Panc1 (cell line): Measurements from ENCODE around the gene FAM200B. TPM values are rescaled to one million over a fixed set of nuclear protein-coding genes. Genes with fewer than 3 reads are reported as not detected.

Experiments
- ATAC-seq: fragments of 200-7000 bp; cut with Tn5 transposase; 2 replicates; pipeline ENCODE4 v1.9.1; 2020; ENCODE audit warnings: mild to moderate bottlenecking, moderate library complexity
- BruUV-seq: library from RNA; stranded (reverse); fragments of 400-500 nt; replicated peaks from 2 replicates; lab custom pipeline; 2021; lab: Mats Ljungman, UMichigan
- CTCF ChIA-PET: fragments of 300-600 bp; sonication (Branson Sonifier 250); formaldehyde crosslinking; loops from one replicate; lab custom pipeline; 2022; ENCODE audit warnings: antibody characterized with exemption; lab: Charles Lee
- POLR2A ChIA-PET: fragments of 300-600 bp; sonication (Branson Sonifier 250); formaldehyde crosslinking; loops from one replicate; lab custom pipeline; 2022; ENCODE audit warnings: antibody characterized with exemption; lab: Charles Lee
- DNase-seq: peaks from one replicate; pipeline ENCODE4 v3.0.0-alpha.2; 2010; ENCODE audit warnings: low read depth, low spot score
- H3K27ac ChIP-seq: 2 replicates; pipeline ENCODE4 v1.5.1; 2011; ENCODE audit warnings: mild to moderate bottlenecking, low read length, inconsistent platforms
- H3K27me3 ChIP-seq: fragments of 200-500 bp; sonication (Bioruptor generic); 2 replicates; pipeline ENCODE4 v1.6.0; 2014; ENCODE audit warnings: low read length, inconsistent platforms; ENCODE audit not compliant: control insufficient read depth, insufficient read depth
- H3K36me3 ChIP-seq: fragments of 200-500 bp; sonication (Bioruptor generic); 2 replicates; pipeline ENCODE4 v1.5.1; 2014; ENCODE audit warnings: inconsistent platforms, mild to moderate bottlenecking, low read length, moderate library complexity; ENCODE audit not compliant: control insufficient read depth, insufficient read depth
- H3K4me1 ChIP-seq: 2 replicates; pipeline ENCODE4 v1.5.1; 2011; ENCODE audit warnings: inconsistent platforms, mild to moderate bottlenecking, low read length, moderate library complexity; ENCODE audit not compliant: control insufficient read depth, insufficient read depth
- H3K4me3 ChIP-seq, 2 experiments: 2 replicates each; pipeline ENCODE4 v1.5.1; 2011 to 2012; ENCODE audit warnings: low read depth in 2 of 2, low read length in 2 of 2, mild to moderate bottlenecking in 2 of 2, inconsistent platforms in 1 of 2, moderate library complexity in 1 of 2
- H3K9me3 ChIP-seq: fragments of 200-500 bp; sonication (Bioruptor generic); 2 replicates; pipeline ENCODE4 v1.5.1; 2014; ENCODE audit warnings: low read depth, mild to moderate bottlenecking, inconsistent platforms, low read length, moderate library complexity; ENCODE audit not compliant: control insufficient read depth, insufficient read depth
- POLR2AphosphoS5 ChIP-seq: IDR thresholded peaks from 2 replicates; pipeline ENCODE4 v1.6.1; 2012; ENCODE audit warnings: mild to moderate bottlenecking, low read depth, low read length, moderate library complexity
- SIN3A ChIP-seq: IDR thresholded peaks from 2 replicates; pipeline ENCODE4 v1.6.1; 2012; ENCODE audit warnings: low read depth, mild to moderate bottlenecking, low read length, moderate library complexity, borderline replicate concordance; ENCODE audit not compliant: insufficient read depth
- TCF7L2 ChIP-seq: IDR thresholded peaks from 2 replicates; pipeline ENCODE4 v1.6.1; 2011; ENCODE audit warnings: mild to moderate bottlenecking, low read depth, low read length, inconsistent platforms
- in situ Hi-C: cut with HindIII; loops from 2 replicates; pipeline ENCODE4 v1.10.0; 2016; ENCODE audit warnings: low sequenced_read_pairs, low pct_unique_long_range_greater_than_20kb
- intact Hi-C: fragments of 100-400 bp; cut with micrococcal nuclease; formaldehyde crosslinking; loops from one replicate; pipeline ENCODE4 v1.10.0; 2022; ENCODE audit not compliant: unreplicated experiment
- total RNA-seq: library from RNA; stranded (reverse); gene quantifications from one replicate; pipeline ENCODE4 v1.2.1, GENCODE V29; 2021; ENCODE audit not compliant: unreplicated experiment
- TF ChIP-seq, protein P1 (sequence below): fragments of 450-650 bp; IDR thresholded peaks from 2 replicates; pipeline ENCODE4 v1.5.1; 2017; ENCODE audit warnings: mild to moderate bottlenecking
- TF ChIP-seq, protein P2 (sequence below), 2 experiments: IDR thresholded peaks; 2 replicates each; pipeline ENCODE4 v1.6.1; 2011 to 2012; ENCODE audit warnings: low read depth in 2 of 2, control low read depth in 1 of 2, low read length in 1 of 2, mild to moderate bottlenecking in 1 of 2, moderate library complexity in 1 of 2; ENCODE audit not compliant: insufficient read depth in 1 of 2

Gene FAM200B
- total RNA-seq, 1 experiment from 2014 or later: 15.2 TPM

DNA sequence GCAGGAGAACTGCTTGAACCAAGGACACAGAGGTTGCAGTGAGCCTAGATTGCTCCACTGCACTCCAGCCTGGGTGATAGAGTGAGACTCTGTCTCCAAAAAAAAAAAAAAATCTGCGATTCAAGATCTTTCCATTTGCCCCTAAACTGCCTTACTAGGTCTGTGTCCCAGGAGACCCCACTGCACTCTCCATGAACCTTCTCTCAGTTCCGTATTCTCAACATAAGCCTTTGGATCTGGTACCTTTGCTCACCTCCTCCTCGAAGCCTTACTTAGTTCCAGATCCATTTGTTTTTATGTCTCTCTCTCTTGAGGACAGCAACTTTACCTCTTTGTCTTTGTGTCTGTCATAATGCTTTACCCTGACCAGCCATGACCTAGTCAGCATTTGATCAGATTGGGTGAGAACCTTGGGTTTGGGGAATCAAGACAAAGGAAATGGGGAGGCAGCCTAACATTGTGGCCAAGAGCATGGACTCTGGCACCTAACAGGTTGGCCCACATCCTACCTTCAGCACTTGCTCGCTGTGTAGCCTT is 55.0 kb downstream of the FAM200B start:
- intact Hi-C loops: loop anchor here (10.0 kb wide), 1 partner anchor 218 kb away; no protein-coding TSS in a partner anchor
- Histone ChIP-seq H3K9me3 (no peaks in the 10 kb centered on the region), H3K4me1 (no peaks in the 10 kb centered on the region), H3K4me3 (no peak overlapping the region), H3K27me3 (no peaks in the 10 kb centered on the region), H3K27ac (no peak overlapping the region), H3K36me3 (no peaks in the 10 kb centered on the region)
- DNase-seq (no peak), ATAC-seq (no peak)
- CTCF ChIA-PET: no interaction called here
- POLR2A ChIA-PET: no interaction called here
- BruUV-seq: no TSS peak
- TF ChIP-seq, protein P1, sequence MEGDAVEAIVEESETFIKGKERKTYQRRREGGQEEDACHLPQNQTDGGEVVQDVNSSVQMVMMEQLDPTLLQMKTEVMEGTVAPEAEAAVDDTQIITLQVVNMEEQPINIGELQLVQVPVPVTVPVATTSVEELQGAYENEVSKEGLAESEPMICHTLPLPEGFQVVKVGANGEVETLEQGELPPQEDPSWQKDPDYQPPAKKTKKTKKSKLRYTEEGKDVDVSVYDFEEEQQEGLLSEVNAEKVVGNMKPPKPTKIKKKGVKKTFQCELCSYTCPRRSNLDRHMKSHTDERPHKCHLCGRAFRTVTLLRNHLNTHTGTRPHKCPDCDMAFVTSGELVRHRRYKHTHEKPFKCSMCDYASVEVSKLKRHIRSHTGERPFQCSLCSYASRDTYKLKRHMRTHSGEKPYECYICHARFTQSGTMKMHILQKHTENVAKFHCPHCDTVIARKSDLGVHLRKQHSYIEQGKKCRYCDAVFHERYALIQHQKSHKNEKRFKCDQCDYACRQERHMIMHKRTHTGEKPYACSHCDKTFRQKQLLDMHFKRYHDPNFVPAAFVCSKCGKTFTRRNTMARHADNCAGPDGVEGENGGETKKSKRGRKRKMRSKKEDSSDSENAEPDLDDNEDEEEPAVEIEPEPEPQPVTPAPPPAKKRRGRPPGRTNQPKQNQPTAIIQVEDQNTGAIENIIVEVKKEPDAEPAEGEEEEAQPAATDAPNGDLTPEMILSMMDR: no peak
- no peak for TF ChIP-seq SIN3A
- TF ChIP-seq POLR2AphosphoS5: no peak
- TF ChIP-seq, protein P2, sequence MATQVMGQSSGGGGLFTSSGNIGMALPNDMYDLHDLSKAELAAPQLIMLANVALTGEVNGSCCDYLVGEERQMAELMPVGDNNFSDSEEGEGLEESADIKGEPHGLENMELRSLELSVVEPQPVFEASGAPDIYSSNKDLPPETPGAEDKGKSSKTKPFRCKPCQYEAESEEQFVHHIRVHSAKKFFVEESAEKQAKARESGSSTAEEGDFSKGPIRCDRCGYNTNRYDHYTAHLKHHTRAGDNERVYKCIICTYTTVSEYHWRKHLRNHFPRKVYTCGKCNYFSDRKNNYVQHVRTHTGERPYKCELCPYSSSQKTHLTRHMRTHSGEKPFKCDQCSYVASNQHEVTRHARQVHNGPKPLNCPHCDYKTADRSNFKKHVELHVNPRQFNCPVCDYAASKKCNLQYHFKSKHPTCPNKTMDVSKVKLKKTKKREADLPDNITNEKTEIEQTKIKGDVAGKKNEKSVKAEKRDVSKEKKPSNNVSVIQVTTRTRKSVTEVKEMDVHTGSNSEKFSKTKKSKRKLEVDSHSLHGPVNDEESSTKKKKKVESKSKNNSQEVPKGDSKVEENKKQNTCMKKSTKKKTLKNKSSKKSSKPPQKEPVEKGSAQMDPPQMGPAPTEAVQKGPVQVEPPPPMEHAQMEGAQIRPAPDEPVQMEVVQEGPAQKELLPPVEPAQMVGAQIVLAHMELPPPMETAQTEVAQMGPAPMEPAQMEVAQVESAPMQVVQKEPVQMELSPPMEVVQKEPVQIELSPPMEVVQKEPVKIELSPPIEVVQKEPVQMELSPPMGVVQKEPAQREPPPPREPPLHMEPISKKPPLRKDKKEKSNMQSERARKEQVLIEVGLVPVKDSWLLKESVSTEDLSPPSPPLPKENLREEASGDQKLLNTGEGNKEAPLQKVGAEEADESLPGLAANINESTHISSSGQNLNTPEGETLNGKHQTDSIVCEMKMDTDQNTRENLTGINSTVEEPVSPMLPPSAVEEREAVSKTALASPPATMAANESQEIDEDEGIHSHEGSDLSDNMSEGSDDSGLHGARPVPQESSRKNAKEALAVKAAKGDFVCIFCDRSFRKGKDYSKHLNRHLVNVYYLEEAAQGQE (IDR thresholded peaks at IDR 0.05; ENCODE audit: insufficient read depth in 1 of 2, low read depth in 2 of 2, low read length in 1 of 2): no peak
- no peak for TF ChIP-seq TCF7L2
- in situ Hi-C loops: no loop called here

DNA sequence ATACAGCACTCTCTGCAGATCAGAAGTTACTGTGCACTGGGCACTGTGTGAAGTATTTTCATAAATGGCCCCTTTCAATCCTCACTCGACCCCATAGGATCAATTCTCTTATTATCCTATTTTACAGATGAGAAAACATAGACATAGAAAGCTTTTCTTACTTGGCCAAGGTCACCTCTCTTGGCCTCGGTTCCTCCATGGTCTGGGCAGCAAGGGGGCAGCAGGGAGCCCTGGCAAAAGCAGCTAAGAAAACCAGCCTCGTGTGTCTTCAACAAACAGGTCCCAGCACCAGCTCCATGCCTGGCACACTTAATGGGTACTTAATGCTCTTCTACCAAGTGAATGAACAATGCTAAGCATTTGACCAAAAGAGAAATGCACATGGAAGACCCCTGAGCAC is 55.6 kb downstream of the FAM200B start:
- DNase-seq (no peak), ATAC-seq (no peak)
- ChIA-PET POLR2A (no interaction called here), CTCF (no interaction called here)
- no peaks in the 10 kb centered on the region for H3K9me3 ChIP-seq
- no peak overlapping the region for H3K27ac ChIP-seq
- intact Hi-C loops: loop anchor here (10.0 kb wide), 1 partner anchor 218 kb away; no protein-coding TSS in a partner anchor
- TF ChIP-seq TCF7L2 (no peak), POLR2AphosphoS5 (no peak), SIN3A (no peak)
- TF ChIP-seq, protein P2 (IDR thresholded peaks at IDR 0.05; ENCODE audit: insufficient read depth in 1 of 2, low read depth in 2 of 2, low read length in 1 of 2): no peak
- TF ChIP-seq, protein P1: no peak
- in situ Hi-C loops: no loop called here
- H3K36me3 ChIP-seq: no peaks in the 10 kb centered on the region
- BruUV-seq: no TSS peak
- H3K4me1 ChIP-seq: no peaks in the 10 kb centered on the region
- no peak overlapping the region for H3K4me3 ChIP-seq
- H3K27me3 ChIP-seq: no peaks in the 10 kb centered on the region
